Lower lobe of right lung (tissue), 2 donors: ENCODE results near the gene AGBL1. TPM values are rescaled to one million over a fixed set of nuclear protein-coding genes. Genes with fewer than 3 reads are reported as not detected.

Experiments used
- ATAC-seq, 2 donors: fragments of 200-7000 bp; cut with Tn5 transposase; one replicate each; pipeline ENCODE4 v1.9.1; 2020 to 2022; ENCODE audit warnings: mild to moderate bottlenecking in 2 of 2, moderate library complexity in 2 of 2
- DNase-seq: peaks from one replicate; pipeline ENCODE4 v3.0.0-alpha.2; 2020
- H3K27ac ChIP-seq: fragments of 200-600 bp; one replicate; pipeline ENCODE4 v1.8.0; 2022
- H3K27me3 ChIP-seq: fragments of 200-600 bp; one replicate; pipeline ENCODE4 v1.8.0; 2022; ENCODE audit warnings: low read depth
- H3K36me3 ChIP-seq: fragments of 200-600 bp; one replicate; pipeline ENCODE4 v1.8.0; 2022; ENCODE audit warnings: mild to moderate bottlenecking
- H3K4me1 ChIP-seq: fragments of 200-600 bp; one replicate; pipeline ENCODE4 v1.8.0; 2022
- H3K4me3 ChIP-seq: fragments of 200-600 bp; one replicate; pipeline ENCODE4 v1.8.0; 2022; ENCODE audit warnings: mild to moderate bottlenecking
- H3K9me3 ChIP-seq: fragments of 200-600 bp; one replicate; pipeline ENCODE4 v1.8.0; 2022
- CTCF ChIP-seq: fragments of 200-600 bp; IDR thresholded peaks from one replicate; pipeline ENCODE4 v1.8.0; 2022; ENCODE audit warnings: antibody characterized with exemption, mild to moderate bottlenecking
- intact Hi-C: fragments of 100-400 bp; cut with DNase I; formaldehyde crosslinking; loops from one replicate; pipeline ENCODE4 v1.11.0; 2022
- total RNA-seq: library from RNA; stranded (reverse); fragmentation: NEBNext Ultra II Directional; extraction: Animal tissue kit (Norgen Biotek cat#: 25700); gene quantifications from one replicate; pipeline ENCODE4 v1.2.1, GENCODE V29; 2021
- donor health status: DM: no; HTN: yes; CAD: no; lungs with severe emphysema.

AGBL1 gene
- total RNA-seq, 1 donor from 2014 or later = 12.0 TPM

- Histone ChIP-seq H3K4me1 (no peaks in the 10 kb centered on the region), H3K9me3 (no peaks in the 10 kb centered on the region), H3K36me3 (no peaks in the 10 kb centered on the region), H3K4me3 (no peak overlapping the region), H3K27ac (no peak overlapping the region), H3K27me3 (no peaks in the 10 kb centered on the region)
- ATAC-seq (no peak), DNase-seq (no peak)
- no peak for TF ChIP-seq CTCF
- intact Hi-C loops = no loop called here
These were observed 716.9 kb downstream of the AGBL1 start for GRCh38 chr15:86796521-86796920.

- Histone ChIP-seq H3K27ac (no peak overlapping the region), H3K4me3 (no peak overlapping the region), H3K36me3 (no peaks in the 10 kb centered on the region), H3K9me3 (no peaks in the 10 kb centered on the region), H3K27me3 (no peaks in the 10 kb centered on the region), H3K4me1 (no peaks in the 10 kb centered on the region)
- ATAC-seq (no peak), DNase-seq (no peak)
- intact Hi-C loops = no loop called here
- TF ChIP-seq CTCF = no peak
These were observed 717.5 kb downstream of the AGBL1 start for GRCh38 chr15:86797135-86797534.

- DNase-seq (no peak), ATAC-seq (no peak)
- Histone ChIP-seq H3K4me3 (no peak overlapping the region), H3K27ac (no peak overlapping the region), H3K27me3 (no peaks in the 10 kb centered on the region), H3K9me3 (no peaks in the 10 kb centered on the region), H3K36me3 (no peaks in the 10 kb centered on the region), H3K4me1 (no peaks in the 10 kb centered on the region)
- no peak for TF ChIP-seq CTCF
- intact Hi-C loops = no loop called here
These were observed 719.6 kb downstream of the AGBL1 start for GRCh38 chr15:86799226-86799625.

GRCh38 chr15:86802244-86802643, 722.6 kb downstream of the AGBL1 start:
- DNase-seq (no peak), ATAC-seq (no peak)
- no peak overlapping the region for H3K4me3 ChIP-seq
- H3K9me3 ChIP-seq = no peaks in the 10 kb centered on the region
- H3K4me1 ChIP-seq = no peaks in the 10 kb centered on the region
- no peaks in the 10 kb centered on the region for H3K27me3 ChIP-seq
- no peaks in the 10 kb centered on the region for H3K36me3 ChIP-seq
- intact Hi-C loops = no loop called here
- no peak for TF ChIP-seq CTCF
- H3K27ac ChIP-seq = no peak overlapping the region

- TF ChIP-seq CTCF = no peak
- no peaks in the 10 kb centered on the region for H3K4me1 ChIP-seq
- intact Hi-C loops = no loop called here
These were observed 724.7 kb downstream of the AGBL1 start for GRCh38 chr15:86804406-86804805.

GRCh38 chr15:86810329-86810728, 730.7 kb downstream of the AGBL1 start:
- H3K4me1 ChIP-seq = no peaks in the 10 kb centered on the region
- ATAC-seq (no peak), DNase-seq (no peak)
- H3K27ac ChIP-seq = no peak overlapping the region
- H3K36me3 ChIP-seq = no peaks in the 10 kb centered on the region
- H3K27me3 ChIP-seq = no peaks in the 10 kb centered on the region
- no peaks in the 10 kb centered on the region for H3K9me3 ChIP-seq
- intact Hi-C loops = no loop called here
- no peak for TF ChIP-seq CTCF
- H3K4me3 ChIP-seq = no peak overlapping the region

More at GRCh38 chr15:86804406-86804805, 724.7 kb downstream of the AGBL1 start:
- ATAC-seq (no peak), DNase-seq (no peak)
- no peaks in the 10 kb centered on the region for H3K9me3 ChIP-seq
- no peaks in the 10 kb centered on the region for H3K27me3 ChIP-seq
- no peaks in the 10 kb centered on the region for H3K36me3 ChIP-seq
- no peak overlapping the region for H3K27ac ChIP-seq
- H3K4me3 ChIP-seq = no peak overlapping the region
